IPS DF 4.7 (cell line): ENCODE results near the gene CACNA1G.

ENCODE experiments used
- DNase-seq: peaks from one replicate; pipeline ENCODE4 v3.0.0-alpha.2; 2013; ENCODE audit warnings: low spot score; ENCODE audit errors: extremely low read depth

The CACNA1G gene

DNA sequence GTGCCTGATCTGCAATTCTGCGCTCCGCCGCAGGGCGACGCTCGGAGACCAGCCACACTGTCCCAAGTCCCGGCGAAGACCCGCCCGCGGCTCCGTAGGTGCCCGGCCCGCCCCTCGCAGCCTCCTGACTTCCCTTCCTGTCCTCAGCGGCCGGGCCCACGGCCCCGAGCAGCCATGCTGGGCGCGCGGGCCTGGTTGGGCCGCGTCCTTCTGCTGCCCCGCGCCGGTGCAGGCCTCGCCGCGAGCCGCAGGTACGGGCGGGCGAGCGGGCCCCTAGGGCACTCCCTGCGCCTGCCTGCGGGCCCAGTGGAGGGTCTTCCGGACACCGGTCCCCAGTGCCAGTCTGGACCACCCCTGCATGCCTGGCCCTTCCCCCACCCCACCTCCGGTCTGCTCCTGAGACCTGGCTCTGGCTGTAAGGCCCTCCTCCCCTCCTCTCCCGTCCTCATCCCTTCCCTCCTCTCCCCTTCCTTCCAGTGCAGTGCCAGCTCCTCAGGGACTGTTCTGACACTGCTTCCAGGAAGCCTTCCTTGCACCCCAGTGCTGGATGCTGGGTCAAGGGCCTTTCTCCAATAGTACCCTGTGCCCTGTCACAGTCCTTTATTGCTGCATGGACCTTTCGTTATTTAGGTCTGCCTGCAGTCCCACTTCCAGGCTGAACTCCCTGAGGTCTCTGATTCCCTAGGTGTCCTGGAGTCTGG, 13.3 kb upstream of the CACNA1G start, which contains the start of gene SPATA20:
SPATA20 (plus strand) TSS at position 140 of the 701 bp plus-strand sequence; CDS start at position 175, 35 bp downstream.
- no peak for DNase-seq

DNA sequence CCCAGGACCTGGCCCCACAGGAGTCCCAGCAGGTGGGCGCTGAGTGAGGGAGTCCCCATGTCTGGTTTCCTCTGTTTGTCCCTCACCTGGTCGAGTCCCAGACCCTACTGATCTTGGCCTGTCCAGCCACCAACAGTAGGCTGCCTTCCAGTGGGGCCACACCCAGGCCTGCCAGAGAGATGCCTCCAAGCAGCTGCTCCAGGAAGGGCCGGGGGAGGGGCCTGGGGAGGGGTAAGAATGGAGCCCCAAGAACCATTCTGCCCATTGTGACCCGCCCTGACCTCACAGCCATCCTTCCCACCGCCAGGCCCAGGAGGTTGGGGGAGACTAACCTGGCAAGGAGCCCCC, 12.8 kb upstream of the CACNA1G start:
- DNase-seq: no peak

GRCh38 chr17:50548831-50549230, 11.7 kb upstream of the CACNA1G start:
- no peak for DNase-seq

DNA sequence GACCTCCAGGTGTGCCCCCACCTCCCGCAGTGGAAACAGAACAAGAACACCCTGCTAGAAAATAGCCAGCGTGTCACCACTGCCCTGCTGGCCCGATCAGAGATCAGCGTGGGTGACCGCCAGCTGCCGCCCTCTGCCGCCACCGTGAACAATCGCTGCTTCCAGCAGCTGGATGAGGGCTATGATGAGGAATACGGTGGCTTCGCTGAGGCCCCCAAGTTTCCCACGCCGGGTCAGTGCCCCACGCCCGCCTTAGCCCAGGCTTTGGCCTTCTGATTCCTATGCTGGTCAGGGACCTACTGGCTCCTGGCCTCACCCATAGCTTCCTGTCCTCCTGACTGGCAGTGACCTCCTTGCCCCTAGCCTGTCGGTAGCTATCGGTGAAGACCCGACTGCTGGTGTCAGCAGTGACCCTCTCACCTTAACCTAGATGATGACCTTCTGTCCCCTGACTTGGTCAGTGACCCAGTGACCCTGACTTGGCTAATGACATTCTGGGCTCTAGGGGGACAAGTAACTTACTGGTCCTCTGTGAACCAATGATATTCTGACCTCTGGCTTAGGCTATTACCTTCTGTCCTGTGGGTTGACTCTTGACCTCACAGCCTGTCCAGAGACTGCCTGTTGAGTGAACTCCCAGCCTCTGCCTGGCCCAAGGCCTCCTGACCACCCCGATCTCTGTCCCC, 11.1 kb upstream of the CACNA1G start:
- DNase-seq: no peak

DNA sequence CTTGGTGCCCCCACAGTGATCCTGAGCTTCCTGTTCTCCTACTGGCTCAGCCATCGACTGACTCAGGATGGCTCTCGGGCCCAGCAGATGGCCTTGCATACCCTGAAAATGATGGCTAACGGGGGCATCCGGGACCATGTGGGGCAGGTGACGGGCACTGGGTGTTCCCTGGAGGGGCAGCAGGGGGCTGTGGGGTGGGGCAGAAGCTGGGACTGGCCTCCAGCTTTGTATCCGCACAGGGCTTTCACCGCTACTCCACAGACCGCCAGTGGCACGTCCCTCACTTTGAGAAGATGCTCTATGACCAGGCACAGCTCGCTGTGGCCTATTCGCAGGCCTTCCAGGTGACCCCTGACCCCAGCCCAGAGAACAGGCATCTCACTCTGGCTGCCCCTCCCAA, 10.5 kb upstream of the CACNA1G start:
- no peak for DNase-seq

GRCh38 chr17:50550661-50551432, 9.7 kb upstream of the CACNA1G start:
- no peak for DNase-seq

DNA sequence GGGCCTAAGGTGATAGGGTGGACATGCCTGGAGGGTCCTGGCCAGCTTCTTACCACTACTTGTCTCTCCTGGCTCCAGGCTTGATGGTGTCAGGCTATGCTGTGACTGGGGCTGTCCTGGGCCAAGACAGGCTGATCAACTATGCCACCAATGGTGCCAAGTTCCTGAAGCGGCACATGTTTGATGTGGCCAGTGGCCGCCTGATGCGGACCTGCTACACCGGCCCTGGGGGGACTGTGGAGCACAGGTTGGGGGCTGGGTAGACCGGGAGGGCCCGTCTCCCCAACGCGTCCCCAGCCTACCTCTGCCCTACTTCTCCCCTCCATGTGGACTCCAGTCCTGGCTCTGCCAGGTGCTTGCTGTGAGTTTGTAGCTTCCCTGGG, 9.1 kb upstream of the CACNA1G start:
- DNase-seq: no peak

DNA sequence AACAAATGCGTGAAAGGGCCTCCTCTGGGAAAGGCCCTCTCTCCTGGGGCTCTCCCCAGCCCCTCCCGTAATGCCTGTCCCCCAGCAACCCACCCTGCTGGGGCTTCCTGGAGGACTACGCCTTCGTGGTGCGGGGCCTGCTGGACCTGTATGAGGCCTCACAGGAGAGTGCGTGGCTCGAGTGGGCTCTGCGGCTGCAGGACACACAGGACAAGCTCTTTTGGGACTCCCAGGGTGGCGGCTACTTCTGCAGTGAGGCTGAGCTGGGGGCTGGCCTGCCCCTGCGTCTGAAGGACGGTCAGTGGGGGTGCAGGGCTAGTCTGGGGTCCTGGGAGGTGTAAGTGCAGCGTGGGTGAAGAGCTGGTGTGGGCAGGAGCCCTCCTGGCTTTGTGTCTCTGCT, 8.6 kb upstream of the CACNA1G start:
- DNase-seq: no peak

GRCh38 chr17:50554201-50554600, 6.3 kb upstream of the CACNA1G start:
- DNase-seq: no peak

- DNase-seq: no peak
Measured at GRCh38 chr17:50556803-50557202, 3.7 kb upstream of the CACNA1G start.

DNA sequence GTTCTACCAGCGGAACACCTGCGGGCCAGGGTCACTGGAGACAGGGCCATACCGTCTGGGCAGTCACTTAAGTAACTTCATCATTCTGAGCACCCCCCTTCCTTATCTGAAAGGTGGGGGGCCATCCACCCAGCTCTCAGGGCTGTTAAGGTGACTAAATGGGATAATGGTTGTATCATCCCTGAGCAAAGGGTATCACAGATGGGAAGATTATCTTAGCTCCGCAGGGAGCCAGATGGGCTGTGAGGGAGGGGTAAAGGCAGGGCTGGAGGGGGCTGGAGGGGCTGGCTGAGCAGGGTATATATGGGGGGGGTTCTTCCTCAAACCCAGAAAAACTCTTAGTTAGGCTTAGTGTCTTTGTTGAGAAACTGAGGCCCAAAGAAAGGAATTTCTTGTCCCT, 2.9 kb upstream of the CACNA1G start:
- DNase-seq: no peak

GRCh38 chr17:50558091-50558490, 2.4 kb upstream of the CACNA1G start:
- no peak for DNase-seq

- DNase-seq: no peak
Measured at GRCh38 chr17:50558581-50558940, 2.0 kb upstream of the CACNA1G start.

DNA sequence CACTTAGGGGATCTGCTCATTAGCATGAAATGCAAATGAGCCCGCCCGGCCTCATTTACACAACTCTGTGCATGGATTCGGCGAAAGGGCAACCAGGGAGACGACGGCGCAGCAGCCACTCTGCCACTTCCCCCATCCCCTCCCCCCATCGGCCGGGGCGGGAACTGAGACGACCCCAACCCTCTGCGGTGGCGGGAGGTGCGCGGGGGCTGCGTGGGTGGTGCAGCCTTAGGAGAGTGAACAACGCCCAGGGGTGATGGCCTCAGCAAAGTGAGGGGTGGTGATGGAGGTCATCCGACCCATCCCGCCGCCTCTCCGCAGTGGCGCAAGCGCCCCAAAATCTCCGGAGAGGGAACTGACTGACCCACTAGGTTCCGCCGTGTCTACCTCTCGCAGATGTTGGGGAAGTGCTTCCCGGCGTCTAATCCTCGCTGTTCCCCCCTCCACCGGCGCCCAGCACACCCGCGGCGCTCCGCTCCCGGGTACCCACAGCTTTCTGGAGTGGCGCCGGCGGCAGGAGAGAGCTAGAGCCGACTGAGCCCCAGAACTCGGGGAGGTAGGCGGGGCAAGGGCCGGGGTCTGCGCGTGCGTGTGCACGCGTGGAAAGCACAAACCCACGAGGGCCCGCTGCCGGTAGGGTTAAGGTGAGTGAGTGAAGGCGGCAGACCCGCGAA, 1.4 kb upstream of the CACNA1G start:
- no peak for DNase-seq

GRCh38 chr17:50559674-50560184, 786 bp upstream of the CACNA1G start:
- DNase-seq: no peak

GRCh38 chr17:50560931-50561745, 623 bp downstream of the CACNA1G start:
- DNase-seq: no peak

DNA sequence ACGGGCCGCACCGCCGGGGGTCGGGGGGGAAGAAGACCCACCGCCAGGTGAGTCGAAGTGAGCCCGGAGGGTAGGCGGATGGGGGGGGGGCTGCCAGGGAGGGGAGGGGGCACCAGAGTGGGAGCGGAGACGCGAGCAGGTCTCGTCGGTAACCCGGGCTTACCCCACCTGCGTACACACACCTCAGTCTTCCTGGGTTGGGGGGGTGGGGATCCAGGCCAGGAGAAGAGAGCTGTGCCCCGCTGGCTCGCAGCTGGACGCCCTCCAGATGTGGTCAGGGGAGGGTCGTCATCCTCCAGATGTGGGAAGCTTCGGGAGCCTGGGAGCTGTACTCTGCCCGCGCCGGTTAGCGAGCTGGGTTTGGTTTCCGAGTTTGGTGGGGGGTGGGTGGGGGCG, 1.2 kb downstream of the CACNA1G start:
- no peak for DNase-seq

DNA sequence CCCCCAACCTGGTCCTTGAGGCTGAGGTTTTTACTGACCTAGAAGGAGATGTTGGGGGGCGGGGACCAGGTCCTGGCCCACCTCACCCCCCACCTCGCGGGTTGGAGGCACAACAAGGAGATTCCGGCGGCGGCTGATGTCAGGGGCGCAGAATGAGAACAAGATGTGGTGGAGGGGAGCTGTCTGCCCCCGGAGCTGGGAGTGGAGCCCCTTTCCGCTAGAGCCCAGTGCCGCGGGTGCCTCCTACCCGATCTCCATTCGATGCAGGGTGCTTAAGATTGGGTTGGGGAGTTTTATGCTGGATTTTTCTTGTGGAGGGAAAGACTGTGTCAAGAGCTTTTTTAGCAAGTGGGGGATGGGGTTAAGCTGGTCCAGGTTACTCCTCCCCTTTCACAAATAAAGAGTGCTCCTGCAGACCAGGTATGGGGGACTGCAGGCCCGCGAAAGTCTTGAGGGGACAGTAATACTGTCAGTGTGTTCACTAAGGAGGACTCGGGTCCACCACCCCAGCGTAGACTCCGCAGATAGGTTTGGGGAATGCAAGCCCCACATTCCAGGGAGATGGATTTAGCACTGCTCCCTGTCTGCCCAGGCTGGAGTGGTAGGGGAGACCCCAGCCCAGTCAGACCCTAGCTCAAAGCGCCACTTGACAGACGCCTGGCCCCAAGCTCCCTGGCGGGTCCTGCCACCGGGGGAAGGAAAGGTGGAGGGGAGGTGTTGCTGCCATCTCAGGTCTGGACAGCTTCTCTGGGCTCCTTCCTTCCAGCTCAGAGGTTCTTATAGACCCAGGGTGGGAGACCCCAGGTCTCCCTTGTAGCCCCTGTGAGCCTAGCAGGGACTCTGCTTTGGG, 2.0 kb downstream of the CACNA1G start:
- DNase-seq: no peak

DNA sequence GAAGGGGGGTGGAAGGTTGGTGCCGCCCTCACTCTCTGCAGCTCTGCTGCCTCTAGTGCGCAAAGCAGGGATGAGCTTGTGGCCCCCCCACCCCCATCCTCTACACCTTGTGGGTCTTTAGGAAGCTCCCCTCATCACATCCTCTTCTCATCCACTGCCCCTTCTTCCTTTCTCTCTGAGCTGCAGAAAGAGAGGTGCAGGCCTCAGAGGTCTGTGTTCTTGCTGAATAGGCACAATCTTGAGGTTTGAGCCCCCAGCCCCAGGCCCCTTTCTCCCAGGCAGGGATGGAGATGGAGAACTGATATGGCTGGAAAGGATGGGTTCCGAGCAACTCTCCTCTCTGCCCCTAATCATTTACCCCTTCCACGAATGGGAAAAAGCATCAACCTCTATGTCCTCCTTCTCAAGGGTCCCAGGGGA, 2.6 kb downstream of the CACNA1G start:
- no peak for DNase-seq

DNA sequence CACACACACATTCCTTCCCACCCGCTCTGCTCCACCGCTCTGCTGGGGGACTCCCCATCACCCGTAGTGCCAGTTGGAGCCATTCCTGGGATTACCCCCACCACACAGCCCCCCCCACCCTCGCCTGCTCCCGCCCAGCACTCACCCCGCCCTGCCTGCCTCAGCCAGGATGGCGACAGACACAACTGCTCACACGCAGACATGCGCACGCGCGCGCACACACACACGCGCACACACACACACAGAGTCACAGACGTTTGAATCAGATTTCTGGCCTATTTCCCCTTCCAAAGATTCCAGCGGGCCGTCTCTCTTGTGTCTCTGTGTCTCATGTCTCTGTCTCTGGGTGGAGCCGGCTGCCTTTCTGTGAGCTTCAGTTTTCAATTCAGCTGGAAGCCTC, 4.4 kb downstream of the CACNA1G start:
- no peak for DNase-seq
